GM20000 (cell line): ENCODE results near the gene SRPK2.

ENCODE experiments used
- DNase-seq: peaks from one replicate; pipeline ENCODE4 v3.0.0; 2012; ENCODE audit warnings: low spot score
- TF ChIP-seq, protein P1 (sequence below): IDR thresholded peaks from 2 replicates; pipeline ENCODE4 v1.5.1; 2012; ENCODE audit warnings: mild to moderate bottlenecking, control low read depth; ENCODE audit errors: extremely low read depth, missing control alignments

SRPK2 gene

DNA sequence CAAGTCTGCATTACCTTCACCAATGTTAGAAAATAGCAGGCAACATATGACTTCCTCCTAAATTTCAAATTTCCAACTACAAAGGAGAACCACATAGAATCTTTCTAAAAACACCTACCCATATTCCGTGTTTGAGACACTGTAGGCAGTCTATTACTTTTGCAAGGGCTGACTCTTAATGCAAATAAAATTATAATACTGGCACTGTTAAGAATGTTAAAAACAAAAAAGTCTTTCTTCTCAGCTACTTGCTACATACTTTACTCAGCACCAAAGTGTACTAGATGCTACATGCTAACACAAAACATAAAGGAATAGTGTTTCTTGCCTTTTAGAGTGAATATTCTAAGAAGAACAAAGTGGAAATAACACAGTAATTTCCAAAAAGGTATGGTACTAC is 65.4 kb downstream of the SRPK2 start:
- no peak for DNase-seq
- TF ChIP-seq, protein P1, sequence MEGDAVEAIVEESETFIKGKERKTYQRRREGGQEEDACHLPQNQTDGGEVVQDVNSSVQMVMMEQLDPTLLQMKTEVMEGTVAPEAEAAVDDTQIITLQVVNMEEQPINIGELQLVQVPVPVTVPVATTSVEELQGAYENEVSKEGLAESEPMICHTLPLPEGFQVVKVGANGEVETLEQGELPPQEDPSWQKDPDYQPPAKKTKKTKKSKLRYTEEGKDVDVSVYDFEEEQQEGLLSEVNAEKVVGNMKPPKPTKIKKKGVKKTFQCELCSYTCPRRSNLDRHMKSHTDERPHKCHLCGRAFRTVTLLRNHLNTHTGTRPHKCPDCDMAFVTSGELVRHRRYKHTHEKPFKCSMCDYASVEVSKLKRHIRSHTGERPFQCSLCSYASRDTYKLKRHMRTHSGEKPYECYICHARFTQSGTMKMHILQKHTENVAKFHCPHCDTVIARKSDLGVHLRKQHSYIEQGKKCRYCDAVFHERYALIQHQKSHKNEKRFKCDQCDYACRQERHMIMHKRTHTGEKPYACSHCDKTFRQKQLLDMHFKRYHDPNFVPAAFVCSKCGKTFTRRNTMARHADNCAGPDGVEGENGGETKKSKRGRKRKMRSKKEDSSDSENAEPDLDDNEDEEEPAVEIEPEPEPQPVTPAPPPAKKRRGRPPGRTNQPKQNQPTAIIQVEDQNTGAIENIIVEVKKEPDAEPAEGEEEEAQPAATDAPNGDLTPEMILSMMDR, result no peak

DNA sequence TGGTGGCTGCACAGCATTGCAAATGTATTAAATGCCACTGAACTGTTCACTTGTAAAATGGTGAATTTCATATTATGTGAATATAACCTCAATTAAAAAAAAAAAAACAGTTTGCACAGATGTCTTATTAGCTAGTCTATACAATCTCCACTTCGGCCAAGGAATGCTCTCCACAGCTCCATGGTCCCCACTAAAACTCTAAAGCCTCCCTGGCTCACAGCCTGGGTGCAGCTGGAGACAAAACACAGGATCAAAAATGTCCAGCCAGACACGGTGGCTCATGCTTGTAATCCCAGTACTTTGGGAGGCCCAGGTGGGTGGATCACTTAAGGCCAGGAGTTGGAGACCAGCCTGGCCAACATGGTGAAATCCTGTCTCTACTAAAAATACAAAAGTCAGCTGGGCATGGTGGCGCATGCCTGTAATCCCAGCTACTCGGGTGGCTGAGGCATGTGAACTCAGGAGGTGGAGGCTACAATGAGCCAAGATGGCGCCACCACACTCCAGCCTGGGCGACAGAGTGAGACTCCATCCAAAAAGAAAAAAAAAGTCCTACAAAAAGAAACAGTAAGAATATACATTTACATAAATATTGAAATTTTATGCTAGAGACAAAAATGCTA is 66.0 kb downstream of the SRPK2 start:
- TF ChIP-seq, protein P1, result no peak

DNA sequence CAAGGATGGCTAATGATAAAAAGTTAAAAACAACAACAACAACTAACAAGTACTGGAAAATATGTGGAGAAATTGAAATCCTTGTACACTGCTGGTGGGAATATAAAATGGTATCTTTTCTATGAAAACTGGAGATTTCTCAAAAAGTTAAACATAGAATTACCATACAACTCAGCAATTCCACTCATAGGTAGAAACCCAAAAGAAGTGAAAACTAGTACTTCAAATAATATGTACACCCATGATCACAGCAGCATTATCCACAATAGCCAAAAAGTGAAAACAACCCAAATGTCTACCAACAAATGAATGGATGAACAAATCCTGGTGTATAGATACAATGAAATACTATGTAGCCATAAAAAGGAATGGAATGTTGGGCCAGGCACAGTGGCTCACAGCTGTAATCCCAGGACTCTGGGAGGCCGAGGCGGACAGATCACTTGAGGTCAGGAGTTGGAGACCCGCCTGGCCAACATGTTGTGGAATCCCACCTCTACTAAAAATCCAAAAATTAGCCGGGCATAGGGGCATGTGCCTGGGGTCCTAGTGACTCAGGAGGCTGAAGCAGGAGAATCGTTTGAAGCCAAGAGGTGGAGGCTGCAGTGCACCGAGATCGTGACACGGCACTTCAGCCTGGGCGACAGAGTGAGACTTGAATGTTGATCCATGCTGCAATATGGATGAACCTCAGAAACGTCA is 66.8 kb downstream of the SRPK2 start:
- TF ChIP-seq, protein P1, result no peak
- no peak for DNase-seq

More for the DNA sequence above, 66.0 kb downstream of the SRPK2 start:
- DNase-seq, result no peak

DNA sequence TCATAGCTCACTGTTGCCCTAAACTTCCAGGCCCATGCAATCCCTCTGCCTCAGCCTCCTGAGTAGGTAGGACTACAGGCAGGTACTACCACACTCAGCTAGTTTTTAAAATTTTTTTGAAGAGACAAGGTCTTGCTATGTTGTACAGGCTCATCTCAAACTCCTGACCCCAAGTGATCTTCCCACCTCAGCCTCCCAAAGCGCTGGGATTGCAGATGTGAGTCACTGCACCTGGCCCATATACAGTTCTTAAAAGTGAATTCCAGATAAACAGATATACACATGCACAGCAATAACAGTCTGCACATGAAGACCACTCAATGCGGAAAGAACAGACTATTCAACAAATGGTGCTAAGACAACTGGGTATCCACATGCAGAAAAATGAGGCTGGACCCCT is 67.8 kb downstream of the SRPK2 start:
- no peak for DNase-seq

DNA sequence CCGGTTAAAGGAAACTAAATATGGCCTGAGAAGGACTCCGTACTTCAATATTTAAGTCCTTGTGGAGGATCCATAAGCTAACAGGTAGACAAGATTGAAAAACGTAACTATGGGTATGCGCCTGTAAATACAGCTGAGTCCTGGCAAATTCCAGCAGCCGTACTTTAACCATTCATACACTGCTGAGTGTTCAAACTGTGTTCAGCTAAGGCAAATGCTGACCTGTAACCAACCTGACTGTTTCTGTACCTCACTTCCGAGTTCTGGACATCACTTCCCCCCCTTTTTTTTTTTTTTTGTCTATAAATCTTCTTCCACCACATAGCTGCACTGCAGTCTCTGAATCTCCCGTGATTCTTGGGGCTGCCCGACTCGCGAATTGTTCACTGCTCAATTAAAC is 69.1 kb downstream of the SRPK2 start:
- DNase-seq, result no peak
- TF ChIP-seq, protein P1, result no peak

More for the DNA sequence above, 67.8 kb downstream of the SRPK2 start:
- TF ChIP-seq, protein P1, result no peak

DNA sequence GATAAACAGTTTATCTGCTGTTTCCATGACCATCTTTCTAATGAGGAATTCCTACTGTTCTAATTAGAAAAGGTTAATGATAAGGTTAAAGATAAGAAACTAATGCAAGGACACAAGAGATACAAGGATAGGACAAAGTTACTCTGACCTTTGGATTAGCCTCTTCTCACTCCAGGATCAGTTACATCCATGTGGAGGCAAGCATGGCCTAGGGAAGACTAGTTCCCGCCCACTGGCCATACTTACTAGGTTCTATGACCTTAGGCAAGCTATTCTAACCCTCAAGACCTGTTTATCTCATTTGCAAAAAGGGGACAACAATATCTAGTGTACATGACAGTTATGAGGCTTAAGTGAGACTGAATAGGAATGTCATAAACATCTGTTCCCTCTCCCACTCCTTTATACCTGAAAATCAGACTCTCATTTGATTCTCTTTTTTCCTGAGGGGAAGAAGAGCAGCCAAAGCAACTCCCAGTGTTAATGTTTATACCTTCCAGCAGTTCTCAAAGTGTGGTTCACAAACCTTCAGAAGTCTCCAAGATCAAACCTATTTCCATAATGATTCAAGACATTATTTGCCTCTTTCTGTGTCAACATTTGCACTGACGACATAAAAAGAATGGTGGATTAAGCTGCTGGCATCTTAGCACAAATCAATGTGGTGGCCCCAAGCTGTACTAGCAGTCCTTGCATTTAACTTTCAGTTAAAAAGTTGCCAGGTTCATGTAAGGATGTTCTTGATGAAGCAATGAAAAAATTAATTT is 72.0 kb downstream of the SRPK2 start:
- TF ChIP-seq, protein P1, result no peak
- DNase-seq, result no peak

DNA sequence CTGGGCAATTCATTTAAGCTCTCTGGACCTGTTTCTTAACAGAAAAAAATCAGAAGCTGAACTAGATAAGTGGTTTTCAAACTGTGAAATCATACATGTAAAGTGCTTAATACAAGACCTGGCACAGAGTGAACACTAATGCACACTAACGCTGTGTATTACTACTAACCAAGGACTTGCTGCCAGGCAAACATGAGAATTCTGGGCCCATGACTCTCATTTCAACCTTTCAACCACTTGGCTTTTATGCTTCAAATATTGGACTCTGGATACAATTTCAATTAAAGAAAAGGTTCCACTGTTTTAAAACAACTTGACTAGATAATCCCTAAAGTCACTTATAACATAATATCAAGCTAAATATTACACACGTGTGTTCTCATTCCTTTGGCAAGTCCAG is 73.4 kb downstream of the SRPK2 start:
- TF ChIP-seq, protein P1, result no peak
- no peak for DNase-seq
